ENCODE results near the gene GNB1.

DNA sequence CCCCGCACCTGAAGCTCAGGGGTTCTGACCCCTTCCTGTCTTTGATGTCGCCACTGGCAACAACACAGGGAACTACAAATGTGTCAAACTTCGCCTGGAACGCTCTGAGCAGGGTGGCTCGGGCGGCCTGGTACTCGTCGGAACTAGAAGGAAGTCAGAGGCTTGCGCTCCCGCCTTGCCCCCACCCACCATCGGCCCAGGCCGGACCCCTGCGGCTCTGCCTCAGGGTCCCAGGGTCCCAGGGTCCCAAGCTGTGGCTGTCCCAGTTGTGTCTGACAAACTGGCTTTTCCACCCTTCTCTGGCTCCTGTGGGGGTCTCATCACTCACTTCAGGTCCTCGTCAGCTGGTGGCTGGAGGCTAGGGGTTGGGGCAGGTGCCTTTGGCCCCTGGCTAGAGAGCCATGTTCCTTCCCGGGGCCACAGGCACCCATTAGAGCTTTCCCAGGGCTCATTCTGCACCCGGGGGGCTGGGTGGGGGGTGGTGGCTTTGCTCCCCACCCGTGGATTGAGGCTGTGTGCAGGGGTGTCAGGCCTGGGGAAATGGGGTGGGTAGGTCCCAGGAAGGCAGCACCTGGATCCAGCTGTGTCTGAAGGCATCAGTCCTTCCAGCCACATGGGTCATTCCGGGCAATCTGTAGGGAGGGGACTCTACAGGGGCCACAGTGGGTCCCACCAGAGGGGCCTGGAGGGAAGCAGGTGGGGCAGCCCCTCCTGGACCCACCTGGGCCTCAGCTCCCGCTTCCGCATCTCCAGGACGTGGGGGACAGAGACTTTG is 36.2 kb upstream of the GNB1 start:
- TF ChIP-seq, protein P1, sequence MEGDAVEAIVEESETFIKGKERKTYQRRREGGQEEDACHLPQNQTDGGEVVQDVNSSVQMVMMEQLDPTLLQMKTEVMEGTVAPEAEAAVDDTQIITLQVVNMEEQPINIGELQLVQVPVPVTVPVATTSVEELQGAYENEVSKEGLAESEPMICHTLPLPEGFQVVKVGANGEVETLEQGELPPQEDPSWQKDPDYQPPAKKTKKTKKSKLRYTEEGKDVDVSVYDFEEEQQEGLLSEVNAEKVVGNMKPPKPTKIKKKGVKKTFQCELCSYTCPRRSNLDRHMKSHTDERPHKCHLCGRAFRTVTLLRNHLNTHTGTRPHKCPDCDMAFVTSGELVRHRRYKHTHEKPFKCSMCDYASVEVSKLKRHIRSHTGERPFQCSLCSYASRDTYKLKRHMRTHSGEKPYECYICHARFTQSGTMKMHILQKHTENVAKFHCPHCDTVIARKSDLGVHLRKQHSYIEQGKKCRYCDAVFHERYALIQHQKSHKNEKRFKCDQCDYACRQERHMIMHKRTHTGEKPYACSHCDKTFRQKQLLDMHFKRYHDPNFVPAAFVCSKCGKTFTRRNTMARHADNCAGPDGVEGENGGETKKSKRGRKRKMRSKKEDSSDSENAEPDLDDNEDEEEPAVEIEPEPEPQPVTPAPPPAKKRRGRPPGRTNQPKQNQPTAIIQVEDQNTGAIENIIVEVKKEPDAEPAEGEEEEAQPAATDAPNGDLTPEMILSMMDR (IDR thresholded peaks at IDR 0.05) = no peak
- TF ChIP-seq POLR2A (IDR thresholded peaks at IDR 0.05) = no peak
